GM12878 (cell line): ENCODE results near the gene ANP32A. TPM values are rescaled to one million over a fixed set of nuclear protein-coding genes. Genes with fewer than 3 reads are reported as not detected.

ENCODE experiments used
- ATAC-seq: fragments of 200-7000 bp; cut with Tn5 transposase; 3 replicates; pipeline ENCODE4 v1.9.1; 2020; ENCODE audit warnings: mild to moderate bottlenecking, moderate library complexity
- BruUV-seq: library from RNA; stranded (reverse); fragments of 400-500 nt; replicated peaks from 2 replicates; lab custom pipeline; 2021; lab: Mats Ljungman, UMichigan
- CTCF ChIA-PET: fragments of 300-600 bp; sonication (Branson Sonifier 250); formaldehyde crosslinking; extraction: SDS; loops from one replicate; lab custom pipeline; 2021; ENCODE audit warnings: inconsistent platforms; lab: Yijun Ruan, JAX
- POLR2A ChIA-PET: fragments of 350-600 bp; formaldehyde crosslinking; extraction: SDS; loops from one replicate; lab custom pipeline; 2021; ENCODE audit warnings: inconsistent platforms; lab: Charles Lee
- RAD21 ChIA-PET: fragments of 300-600 bp; sonication (Branson Sonifier 250); formaldehyde crosslinking; loops from one replicate; lab custom pipeline; 2023; ENCODE audit warnings: antibody characterized with exemption; ENCODE audit not compliant: unreplicated experiment; lab: Charles Lee
- SMC1A ChIA-PET: fragments of 300-600 bp; sonication (Branson Sonifier 250); formaldehyde crosslinking; loops from one replicate; lab custom pipeline; 2023; ENCODE audit not compliant: unreplicated experiment, uncharacterized antibody; lab: Charles Lee
- DNase-seq: peaks from one replicate; pipeline ENCODE4 v3.0.0-alpha.2; 2011; ENCODE audit warnings: low read depth, low spot score
- FAIRE-seq: peaks from 3 replicates; lab custom pipeline; 2011; peaks lifted over from hg19 to GRCh38; lab: Jason Lieb, UNC
- H2AFZ ChIP-seq: 2 replicates; pipeline ENCODE4 v1.6.0; 2011; ENCODE audit warnings: low read depth, low read length, control low read depth; ENCODE audit not compliant: control insufficient read depth
- H3K27ac ChIP-seq: 2 replicates; pipeline ENCODE4 v1.5.1; 2011; ENCODE audit warnings: control low read depth; ENCODE audit not compliant: control insufficient read depth, insufficient read depth
- H3K27me3 ChIP-seq, 2 experiments: replicated peaks in 1 of 2; 2 replicates each; pipeline versions ENCODE4 v1.6.0 to v1.6.1; 2011; ENCODE audit warnings: low read length in 1 of 2; ENCODE audit not compliant: control insufficient read depth in 2 of 2, insufficient read depth in 2 of 2
- H3K36me3 ChIP-seq, 2 experiments: 2 replicates each; pipeline ENCODE4 v1.5.1; 2011; ENCODE audit warnings: low read length in 1 of 2; ENCODE audit not compliant: control insufficient read depth in 2 of 2, insufficient read depth in 2 of 2
- H3K4me1 ChIP-seq: 2 replicates; pipeline ENCODE4 v1.6.1; 2011; ENCODE audit warnings: mild to moderate bottlenecking, low read length, moderate library complexity, mixed read lengths; ENCODE audit not compliant: control insufficient read depth, insufficient read depth
- H3K4me2 ChIP-seq: 2 replicates; pipeline ENCODE4 v1.6.0; 2011; ENCODE audit warnings: control low read depth; ENCODE audit not compliant: control insufficient read depth, insufficient read depth
- H3K4me3 ChIP-seq: fragments of 200-600 bp; sonication (generic); 2 replicates; pipeline ENCODE4 v1.5.1; 2016
- H3K79me2 ChIP-seq: 2 replicates; pipeline ENCODE4 v1.6.0; 2011; ENCODE audit warnings: low read length; ENCODE audit not compliant: control insufficient read depth, insufficient read depth
- H3K9ac ChIP-seq: 2 replicates; pipeline ENCODE4 v1.8.0; 2011; ENCODE audit warnings: low read length, control low read depth, mixed read lengths; ENCODE audit not compliant: control insufficient read depth, insufficient read depth
- H3K9me3 ChIP-seq: replicated peaks from 3 replicates; pipeline ENCODE4 v1.5.1; 2011; ENCODE audit warnings: mild to moderate bottlenecking, low read length; ENCODE audit not compliant: control insufficient read depth, insufficient read depth
- H4K20me1 ChIP-seq: 2 replicates; pipeline ENCODE4 v1.6.0; 2011; ENCODE audit not compliant: control insufficient read depth, insufficient read depth
- ATF2 ChIP-seq: IDR thresholded peaks from 2 replicates; pipeline ENCODE4 v1.6.1; 2012; ENCODE audit warnings: low read length, inconsistent platforms
- EP300 ChIP-seq, 2 experiments: fragments of 150-350 bp in 1 of 2; IDR thresholded peaks; 2 replicates each; pipeline ENCODE4 v1.6.1; 2011 to 2012; ENCODE audit warnings: low read depth in 2 of 2, low read length in 2 of 2, borderline replicate concordance in 1 of 2, improper control_type of control experiment in 1 of 2, inconsistent platforms in 1 of 2; ENCODE audit not compliant: control insufficient read depth in 1 of 2
- GABPA ChIP-seq: IDR thresholded peaks from 2 replicates; pipeline ENCODE4 v1.6.1; 2014; ENCODE audit warnings: antibody characterized with exemption, low read depth, mild to moderate bottlenecking, inconsistent platforms
- NR2F1 ChIP-seq: fragments of 450-650 bp; conservative IDR thresholded peaks from 2 replicates; pipeline ENCODE4 v1.6.1; 2017; ENCODE audit warnings: mild to moderate bottlenecking
- PKNOX1 ChIP-seq: fragments of 450-650 bp; IDR thresholded peaks from 2 replicates; pipeline ENCODE4 v1.6.1; 2016; ENCODE audit warnings: mild to moderate bottlenecking
- RAD51 ChIP-seq: fragments of 450-650 bp; IDR thresholded peaks from 2 replicates; pipeline ENCODE4 v1.6.1; 2016; ENCODE audit warnings: moderate library complexity, mild to moderate bottlenecking, inconsistent platforms
- TCF12 ChIP-seq: IDR thresholded peaks from 2 replicates; pipeline ENCODE4 v1.6.1; 2011; ENCODE audit warnings: low read depth, mild to moderate bottlenecking, low read length
- USF1 ChIP-seq: IDR thresholded peaks from 2 replicates; pipeline ENCODE4 v1.6.1; 2011; ENCODE audit warnings: borderline replicate concordance, low read depth, mild to moderate bottlenecking, moderate library complexity, mixed read lengths, low read length; ENCODE audit not compliant: insufficient read depth; ENCODE audit errors: extremely low read length
- in situ Hi-C: fragments of 300-500 bp; cut with MboI; formaldehyde crosslinking; loops from 9 replicates; pipeline ENCODE4 v1.14.3; 2018; ENCODE audit warnings: mixed read lengths
- intact Hi-C: fragments of 100-400 bp; cut with micrococcal nuclease; formaldehyde crosslinking; loops from one replicate; pipeline ENCODE4 v1.14.2; 2022; ENCODE audit not compliant: unreplicated experiment
- polyA plus RNA-seq, 11 experiments: library from polyadenylated mRNA; depleted of rRNA in 4 of 11; unstranded in 6 of 11; stranded (reverse) in 5 of 11; fragments of >200 nt; fragmentation: Nextera tagmentation in 4 of 11; fragmentation: Illumina TruSeq in 1 of 11; extraction: Ambion mirVana in 4 of 11; extraction: Trizol in 1 of 11; gene quantifications; 1 replicate in 1 of 11; 2 replicates in 10 of 11; pipeline versions ENCODE4 v1.2.1 to v1.2.3, GENCODE V29; 2011 to 2016; ENCODE audit warnings: inconsistent platforms in 2 of 11, missing spikeins in 2 of 11, low read depth in 1 of 11
- total RNA-seq, 4 experiments: library from RNA; depleted of rRNA in 3 of 4; stranded (reverse); fragments of >200 nt in 3 of 4; fragmentation: Illumina TruSeq in 1 of 4; extraction: Trizol in 1 of 4; gene quantifications; 2 replicates each; pipeline versions ENCODE4 v1.2.1 to v1.2.3, GENCODE V29; 2013 to 2021

ANP32A gene
- total and polyA plus RNA-seq, 10 of the 15 experiments (the other 5 are each of a cell fraction or from before 2014, with no cell fraction given), result 29.6 to 666 (median 234) TPM

- Histone ChIP-seq H3K9ac (no peak overlapping the region), H3K9me3 (no peaks in the 10 kb centered on the region), H2AFZ (no peak overlapping the region), H3K4me1 (no peaks in the 10 kb centered on the region), H3K4me3 (no peak overlapping the region), H3K36me3 (no peaks in the 10 kb centered on the region), H3K79me2 (no peaks in the 10 kb centered on the region), H4K20me1 (no peaks in the 10 kb centered on the region), H3K27ac (no peak overlapping the region)
- in situ Hi-C loops (loop anchor here (5.0 kb wide), 1 partner anchor 143 kb away; no protein-coding TSS in a partner anchor), intact Hi-C loops (no loop called here)
- SMC1A ChIA-PET, result interaction anchor here (1.3 to 2.6 kb wide), 3 partner anchors 10 to 191 kb away, joined by 3 to 14 read pairs (median 3); no protein-coding TSS in a partner anchor
- no peak for DNase-seq
- FAIRE-seq, result no peak
- RAD21 ChIA-PET, result interaction anchor here (0.7 to 1.3 kb wide), 2 partner anchors 94 to 99 kb away, joined by 3 to 4 read pairs; no protein-coding TSS in a partner anchor
- BruUV-seq, result no TSS peak
- CTCF ChIA-PET, result interaction anchor here (1.2 to 3.1 kb wide), 3 partner anchors 59 to 94 kb away, joined by 3 to 9 read pairs (median 4); no protein-coding TSS in a partner anchor
- TF ChIP-seq PKNOX1 (no peak), TCF12 (no peak), GABPA (no peak), USF1 (no peak), NR2F1 (no peak), RAD51 (no peak), EP300 (IDR thresholded peaks at IDR 0.05; ENCODE audit: borderline replicate concordance in 1 of 2, control insufficient read depth in 1 of 2, low read depth in 2 of 2, low read length in 2 of 2) (no peak), ATF2 (no peak)
- TF ChIP-seq, all 136 proteins: peak for 0
- ATAC-seq, result no peak
- POLR2A ChIA-PET, result interaction anchor here (0.6 kb wide), 1 partner anchor 373 kb away, joined by 3 read pairs; no protein-coding TSS in a partner anchor
- peaks cover 0 to 3% of the 10 kb centered on the region in 2 experiments; a peak in 1 of 4 replicates for H3K27me3 ChIP-seq
- no peak overlapping the region for H3K4me2 ChIP-seq
These were observed 86.3 kb downstream of the ANP32A start for GRCh38 chr15:68734352-68734751.
